Endothelial cell of umbilical vein (primary cell): ENCODE data around the gene GFPT1. TPM values are rescaled to one million over a fixed set of nuclear protein-coding genes. Genes with fewer than 3 reads are reported as not detected.
"Not testable (repeated sequence)": the region's sequence is repeated elsewhere in the genome, so short reads cannot be mapped to it uniquely, and the experiment has no call there.

ENCODE experiments used
- BruUV-seq: library from RNA; stranded (reverse); fragments of 400-500 nt; replicated peaks from 2 replicates; lab custom pipeline; 2021; lab: Mats Ljungman, UMichigan
- CTCF ChIA-PET: fragments of 300-600, 350-600 bp; sonication (Branson Sonifier 250); formaldehyde crosslinking; loops from one replicate; lab custom pipeline; 2021; ENCODE audit warnings: antibody characterized with exemption, inconsistent platforms; lab: Charles Lee
- POLR2A ChIA-PET: fragments of 300-600, 350-600 bp; sonication (Branson Sonifier 250); formaldehyde crosslinking; loops from one replicate; lab custom pipeline; 2021; ENCODE audit warnings: antibody characterized with exemption, inconsistent platforms; lab: Charles Lee
- DNase-seq: peaks from one replicate; pipeline ENCODE4 v3.0.0-alpha.2; 2011; ENCODE audit warnings: low read depth, low spot score
- FAIRE-seq: peaks from 2 replicates; lab custom pipeline; 2011; peaks lifted over from hg19 to GRCh38; lab: Jason Lieb, UNC
- H2AFZ ChIP-seq: 2 replicates; pipeline ENCODE4 v1.6.0; 2012; ENCODE audit warnings: low read depth, low read length, control low read depth, inconsistent platforms
- H3K27ac ChIP-seq: 2 replicates; pipeline ENCODE4 v1.5.1; 2011; ENCODE audit warnings: low read depth, mild to moderate bottlenecking, control low read depth, low read length, moderate library complexity; ENCODE audit not compliant: insufficient read depth
- H3K27me3 ChIP-seq, 2 experiments: 2 replicates each; pipeline versions ENCODE4 v1.6.0 to v1.6.1; 2011; ENCODE audit warnings: low read length in 2 of 2, mixed read lengths in 1 of 2; ENCODE audit not compliant: control insufficient read depth in 2 of 2, insufficient read depth in 2 of 2
- H3K36me3 ChIP-seq, 2 experiments: 2 replicates in 1 of 2; 3 replicates in 1 of 2; pipeline ENCODE4 v1.5.1; 2011; ENCODE audit warnings: low read length in 2 of 2, mild to moderate bottlenecking in 1 of 2, moderate library complexity in 1 of 2; ENCODE audit not compliant: control insufficient read depth in 2 of 2, insufficient read depth in 2 of 2; ENCODE audit errors: extremely low read depth in 1 of 2
- H3K4me1 ChIP-seq: 3 replicates; pipeline ENCODE4 v1.5.1; 2011; ENCODE audit warnings: mild to moderate bottlenecking, low read length; ENCODE audit not compliant: control insufficient read depth, insufficient read depth; ENCODE audit errors: extremely low read depth
- H3K4me2 ChIP-seq: 2 replicates; pipeline ENCODE4 v1.6.1; 2011; ENCODE audit warnings: low read length, control low read depth, mixed read lengths; ENCODE audit not compliant: insufficient read depth
- H3K4me3 ChIP-seq, 3 experiments: fragments of 200-600 bp in 1 of 3; sonication (generic), shearing (Covaris generic) in 1 of 3; replicated peaks in 1 of 3; 2 replicates each; pipeline ENCODE4 v1.5.1; 2011 to 2016; ENCODE audit warnings: control low read depth in 3 of 3, low read length in 3 of 3, mild to moderate bottlenecking in 2 of 3, inconsistent platforms in 1 of 3, low read depth in 1 of 3, moderate library complexity in 1 of 3; ENCODE audit not compliant: insufficient read depth in 1 of 3
- H3K79me2 ChIP-seq: 2 replicates; pipeline ENCODE4 v1.6.0; 2012; ENCODE audit warnings: low read length, inconsistent platforms; ENCODE audit not compliant: control insufficient read depth, insufficient read depth
- H3K9ac ChIP-seq: replicated peaks from 2 replicates; pipeline ENCODE3; 2011; ENCODE audit warnings: low read length, control low read depth; ENCODE audit not compliant: insufficient read depth; ENCODE audit errors: extremely low read depth
- H3K9me1 ChIP-seq: replicated peaks from 3 replicates; pipeline ENCODE4 v1.6.0; 2011; ENCODE audit warnings: mild to moderate bottlenecking, low read length; ENCODE audit not compliant: control insufficient read depth, insufficient read depth; ENCODE audit errors: extremely low read depth
- H3K9me3 ChIP-seq: replicated peaks from 2 replicates; pipeline ENCODE4 v1.5.1; 2012; ENCODE audit warnings: low read length, inconsistent platforms; ENCODE audit not compliant: control insufficient read depth, insufficient read depth
- H4K20me1 ChIP-seq: replicated peaks from 2 replicates; pipeline ENCODE3; 2011; ENCODE audit warnings: mild to moderate bottlenecking, low read length; ENCODE audit not compliant: control insufficient read depth, insufficient read depth; ENCODE audit errors: extremely low read depth
- EZH2 ChIP-seq: IDR thresholded peaks from 2 replicates; pipeline ENCODE4 v1.6.1; 2012; ENCODE audit warnings: borderline replicate concordance, low read depth, mild to moderate bottlenecking, moderate library complexity, low read length, inconsistent platforms; ENCODE audit not compliant: severe bottlenecking
- FOS ChIP-seq: IDR thresholded peaks from 2 replicates; pipeline ENCODE4 v1.6.1; 2011; ENCODE audit warnings: mild to moderate bottlenecking, low read length, moderate library complexity, borderline replicate concordance; ENCODE audit not compliant: insufficient read depth
- GATA2 ChIP-seq: IDR thresholded peaks from 2 replicates; pipeline ENCODE4 v1.7.0; 2011; ENCODE audit warnings: low read depth, mild to moderate bottlenecking, moderate library complexity, mixed read lengths, low read length; ENCODE audit not compliant: insufficient read length, insufficient read depth
- JUN ChIP-seq: IDR thresholded peaks from 2 replicates; pipeline ENCODE4 v1.6.1; 2011; ENCODE audit warnings: borderline replicate concordance, low read depth; ENCODE audit not compliant: insufficient read length, insufficient read depth
- MYC ChIP-seq: IDR thresholded peaks from one replicate; pipeline ENCODE4 v1.6.1; 2011; ENCODE audit warnings: mild to moderate bottlenecking, low read depth, low read length
- POLR2A ChIP-seq: IDR thresholded peaks from 2 replicates; pipeline ENCODE4 v1.6.1; 2012; ENCODE audit warnings: low read depth, mild to moderate bottlenecking, control low read depth, low read length
- POLR2AphosphoS5 ChIP-seq: IDR thresholded peaks from 2 replicates; pipeline ENCODE4 v1.6.1; 2012; ENCODE audit warnings: low read depth, mild to moderate bottlenecking, control low read depth, low read length, moderate library complexity; ENCODE audit not compliant: insufficient read depth
- dilution Hi-C: fragments of 300-500 bp; cut with MboI; formaldehyde crosslinking; loops from one replicate; pipeline ENCODE4 v1.15.0; 2019; ENCODE audit warnings: low sequenced_read_pairs; ENCODE audit not compliant: extremely low pct_ligation_motif_present
- intact Hi-C: fragments of 100-400 bp; cut with micrococcal nuclease; formaldehyde crosslinking; loops from one replicate; pipeline ENCODE4 v1.10.0; 2022
- polyA plus RNA-seq, 4 experiments: library from polyadenylated mRNA; depleted of rRNA in 3 of 4; stranded (reverse) in 3 of 4; unstranded in 1 of 4; fragments of >200 nt; gene quantifications; 2 replicates each; pipeline versions ENCODE4 v1.2.1 to v1.2.3, GENCODE V29; 2011 to 2012; ENCODE audit warnings: missing spikeins in 1 of 4
- total RNA-seq: library from RNA; stranded (reverse); gene quantifications from 2 replicates; pipeline ENCODE4 v1.2.3, GENCODE V29; 2021
- TF ChIP-seq, protein P1 (sequence below): IDR thresholded peaks from 2 replicates; pipeline ENCODE4 v1.6.1; 2011; ENCODE audit not compliant: insufficient read depth, insufficient read length
- TF ChIP-seq, protein P2 (sequence below), 2 donors: IDR thresholded peaks; 1 replicate in 1 of 2; 2 replicates in 1 of 2; pipeline ENCODE4 v1.5.1; 2011; ENCODE audit warnings: low read length in 2 of 2, mild to moderate bottlenecking in 2 of 2, moderate library complexity in 2 of 2, control low read depth in 1 of 2, inconsistent platforms in 1 of 2, low read depth in 1 of 2; ENCODE audit not compliant: insufficient read depth in 1 of 2; ENCODE audit errors: extremely low read depth in 1 of 2

The GFPT1 gene
- total and polyA plus RNA-seq, 2 donors (not counting 3 experiments of a cell fraction or from before 2014, with no cell fraction given): 8.8 to 38.7 TPM

DNA sequence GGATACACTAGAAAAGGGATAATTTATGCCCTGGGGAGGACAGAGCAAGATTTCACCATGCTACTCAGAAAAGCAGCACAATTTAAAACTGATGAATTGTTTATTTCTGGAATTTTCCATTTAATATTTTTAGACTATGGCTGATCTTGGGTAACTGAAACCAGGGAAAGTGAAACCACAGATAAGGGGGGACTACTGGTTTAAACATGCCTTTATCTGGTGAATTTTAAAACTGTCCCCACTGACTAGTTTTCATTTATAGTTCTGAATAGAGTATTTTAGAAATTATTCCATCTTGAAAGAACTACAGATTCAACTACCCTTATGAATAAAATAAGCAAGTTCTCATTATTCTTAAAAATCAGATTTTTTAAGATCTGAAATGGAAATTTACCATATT, 35.2 kb upstream of the GFPT1 start:
- Histone ChIP-seq H4K20me1 (no peaks in the 10 kb centered on the region), H3K27me3 (no peaks in the 10 kb centered on the region), H3K79me2 (no peaks in the 10 kb centered on the region), H3K9ac (no peak overlapping the region), H3K36me3 (peaks cover 3% of the 10 kb centered on the region in 2 experiments), H3K9me3 (no peaks in the 10 kb centered on the region), H3K4me2 (no peak overlapping the region), H3K4me1 (no peaks in the 10 kb centered on the region), H3K27ac (no peak overlapping the region), H2AFZ (no peak overlapping the region), H3K9me1 (no peaks in the 10 kb centered on the region), H3K4me3 (no peak overlapping the region)
- DNase-seq: no peak
- TF ChIP-seq FOS (no peak), POLR2A (no peak), EZH2 (no peak), POLR2AphosphoS5 (no peak), GATA2 (no peak), MYC (no peak), JUN (no peak)
- TF ChIP-seq, protein P1, sequence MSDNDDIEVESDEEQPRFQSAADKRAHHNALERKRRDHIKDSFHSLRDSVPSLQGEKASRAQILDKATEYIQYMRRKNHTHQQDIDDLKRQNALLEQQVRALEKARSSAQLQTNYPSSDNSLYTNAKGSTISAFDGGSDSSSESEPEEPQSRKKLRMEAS: no peak
- TF ChIP-seq, protein P2, sequence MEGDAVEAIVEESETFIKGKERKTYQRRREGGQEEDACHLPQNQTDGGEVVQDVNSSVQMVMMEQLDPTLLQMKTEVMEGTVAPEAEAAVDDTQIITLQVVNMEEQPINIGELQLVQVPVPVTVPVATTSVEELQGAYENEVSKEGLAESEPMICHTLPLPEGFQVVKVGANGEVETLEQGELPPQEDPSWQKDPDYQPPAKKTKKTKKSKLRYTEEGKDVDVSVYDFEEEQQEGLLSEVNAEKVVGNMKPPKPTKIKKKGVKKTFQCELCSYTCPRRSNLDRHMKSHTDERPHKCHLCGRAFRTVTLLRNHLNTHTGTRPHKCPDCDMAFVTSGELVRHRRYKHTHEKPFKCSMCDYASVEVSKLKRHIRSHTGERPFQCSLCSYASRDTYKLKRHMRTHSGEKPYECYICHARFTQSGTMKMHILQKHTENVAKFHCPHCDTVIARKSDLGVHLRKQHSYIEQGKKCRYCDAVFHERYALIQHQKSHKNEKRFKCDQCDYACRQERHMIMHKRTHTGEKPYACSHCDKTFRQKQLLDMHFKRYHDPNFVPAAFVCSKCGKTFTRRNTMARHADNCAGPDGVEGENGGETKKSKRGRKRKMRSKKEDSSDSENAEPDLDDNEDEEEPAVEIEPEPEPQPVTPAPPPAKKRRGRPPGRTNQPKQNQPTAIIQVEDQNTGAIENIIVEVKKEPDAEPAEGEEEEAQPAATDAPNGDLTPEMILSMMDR (IDR thresholded peaks at IDR 0.05; ENCODE audit: extremely low read depth in 1 of 2, insufficient read depth in 1 of 2, low read depth in 1 of 2, low read length in 2 of 2): no peak
- dilution Hi-C loops (no loop called here), intact Hi-C loops (no loop called here)
- no TSS peak for BruUV-seq
- ChIA-PET CTCF (no interaction called here), POLR2A (no interaction called here)
- no peak for FAIRE-seq

DNA sequence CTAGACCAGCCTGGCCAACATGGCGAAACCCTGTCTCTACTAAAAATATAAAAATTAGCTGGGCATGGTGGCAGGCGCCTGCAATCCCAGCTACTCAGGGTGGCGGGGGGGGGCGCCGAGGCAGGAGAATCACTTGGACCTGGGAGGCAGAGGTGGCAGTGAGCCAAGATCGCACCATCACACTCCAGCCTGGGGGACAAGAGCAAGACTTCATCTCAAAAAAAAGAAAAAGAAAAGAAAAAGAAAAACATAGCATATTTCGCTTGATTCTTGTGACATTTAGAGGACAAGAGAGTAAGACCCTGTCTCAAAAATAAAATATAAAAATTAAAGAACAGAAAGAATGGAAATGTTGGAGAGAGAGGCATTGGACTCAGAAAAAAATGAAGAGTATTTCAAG, 32.1 kb upstream of the GFPT1 start:
- H3K36me3 ChIP-seq, FAIRE-seq, H3K4me3 ChIP-seq, POLR2A ChIA-PET, BruUV-seq, intact Hi-C loops, H3K4me2 ChIP-seq, DNase-seq, H3K9me1 ChIP-seq, H3K27ac ChIP-seq, H3K9ac ChIP-seq, H3K27me3 ChIP-seq, dilution Hi-C loops, H3K79me2 ChIP-seq, H2AFZ ChIP-seq, H3K9me3 ChIP-seq, H4K20me1 ChIP-seq, H3K4me1 ChIP-seq: not testable (repeated sequence)
- CTCF ChIA-PET: interaction anchor here (1.0 kb wide), 1 partner anchor 28 kb away, joined by 3 read pairs; no protein-coding TSS in a partner anchor
